ENCODE measurements around the gene MED9. TPM values are rescaled to one million over a fixed set of nuclear protein-coding genes. Genes with fewer than 3 reads are reported as not detected.

The MED9 gene
- total and polyA plus RNA-seq, 9 donors = 11.5 to 15.7 (median 13.8) TPM

- H3K9me3 ChIP-seq = no peaks in the 10 kb centered on the region
- no peak for DNase-seq
- no peak overlapping the region for H3K4me3 ChIP-seq
- no peak overlapping the region for H3K27ac ChIP-seq
- TF ChIP-seq CTCF (IDR thresholded peaks at IDR 0.05) (no peak), EP300 (IDR thresholded peaks at IDR 0.05) (no peak), POLR2A (IDR thresholded peaks at IDR 0.05) (no peak)
- no peaks in the 10 kb centered on the region for H3K4me1 ChIP-seq (ENCODE audit: insufficient read depth)
- no peaks in the 10 kb centered on the region for H3K27me3 ChIP-seq
- intact Hi-C loops (cut with DNase I) = loop anchor here in 1 of 4 donors (10.0 kb wide), 1 partner anchor 84 kb away; no protein-coding TSS in a partner anchor
- no peaks in the 10 kb centered on the region for H3K36me3 ChIP-seq
- 68 to 76% (median 69%) methylated on average over 5 of the region's 5 CpGs for WGBS, 3 donors
Measured at GRCh38 chr17:17468217-17469010, 8.4 kb upstream of the MED9 start.

DNA sequence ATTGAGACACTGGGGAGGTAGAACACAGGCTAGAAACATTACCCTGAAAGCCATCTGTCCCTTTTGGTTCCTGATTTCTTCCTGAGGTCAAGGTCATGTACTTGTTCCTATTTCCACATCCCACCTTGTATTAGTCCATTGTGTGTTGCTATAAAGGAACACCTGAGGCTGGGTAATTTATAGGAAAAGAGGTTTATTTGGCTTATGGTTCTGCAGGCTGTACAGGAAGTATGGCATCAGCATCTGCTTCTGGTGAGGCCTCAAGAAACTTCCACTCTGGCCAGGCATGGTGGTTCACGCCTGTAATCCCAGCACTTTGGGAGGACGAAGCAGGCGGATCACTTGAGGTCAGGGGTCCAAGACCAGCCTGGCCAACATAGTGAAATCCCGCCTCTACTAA is 7.4 kb upstream of the MED9 start:
- 87 to 94% (median 92%) methylated on average over 4 of the region's 4 CpGs for WGBS, 3 donors
- intact Hi-C loops (cut with DNase I) = loop anchor here in 1 of 4 donors (10.0 kb wide), 1 partner anchor 85 kb away; no protein-coding TSS in a partner anchor
- no peak overlapping the region for H3K27ac ChIP-seq
- H3K4me1 ChIP-seq (ENCODE audit: insufficient read depth) = no peaks in the 10 kb centered on the region
- no peak for DNase-seq
- H3K36me3 ChIP-seq = no peaks in the 10 kb centered on the region
- TF ChIP-seq CTCF (IDR thresholded peaks at IDR 0.05) (no peak), POLR2A (IDR thresholded peaks at IDR 0.05) (no peak), EP300 (IDR thresholded peaks at IDR 0.05) (no peak)
- H3K27me3 ChIP-seq = no peaks in the 10 kb centered on the region
- H3K4me3 ChIP-seq = no peak overlapping the region
- no peaks in the 10 kb centered on the region for H3K9me3 ChIP-seq

- no peak overlapping the region for H3K4me3 ChIP-seq
- H3K4me1 ChIP-seq (ENCODE audit: insufficient read depth) = no peaks in the 10 kb centered on the region
- intact Hi-C loops (cut with DNase I) = loop anchor here in 1 of 4 donors (10.0 kb wide), 1 partner anchor 85 kb away; no protein-coding TSS in a partner anchor
- H3K27ac ChIP-seq = no peak overlapping the region
- H3K9me3 ChIP-seq = no peaks in the 10 kb centered on the region
- no peaks in the 10 kb centered on the region for H3K36me3 ChIP-seq
- no peaks in the 10 kb centered on the region for H3K27me3 ChIP-seq
- 84 to 94% (median 89%) methylated on average over 3 of the region's 3 CpGs for WGBS, 3 donors
- TF ChIP-seq EP300 (IDR thresholded peaks at IDR 0.05) = no peak
- TF ChIP-seq CTCF (IDR thresholded peaks at IDR 0.05) = no peak
- no peak for DNase-seq
Measured at GRCh38 chr17:17469996-17470395, 6.8 kb upstream of the MED9 start.

GRCh38 chr17:17472333-17472920 is 4.4 kb upstream of the MED9 start:
- no peaks in the 10 kb centered on the region for H3K27me3 ChIP-seq
- H3K4me3 ChIP-seq = no peak overlapping the region
- TF ChIP-seq POLR2A (IDR thresholded peaks at IDR 0.05) = no peak
- H3K27ac ChIP-seq = no peak overlapping the region
- DNase-seq = no peak
- intact Hi-C loops (cut with DNase I) = no loop called here
- peaks cover 3% of the 10 kb centered on the region for H3K4me1 ChIP-seq (ENCODE audit: insufficient read depth)
- WGBS, 3 donors = 47 to 55% (median 49%) methylated on average over 8 of the region's 8 CpGs
- no peaks in the 10 kb centered on the region for H3K9me3 ChIP-seq
- H3K36me3 ChIP-seq = no peaks in the 10 kb centered on the region

DNA sequence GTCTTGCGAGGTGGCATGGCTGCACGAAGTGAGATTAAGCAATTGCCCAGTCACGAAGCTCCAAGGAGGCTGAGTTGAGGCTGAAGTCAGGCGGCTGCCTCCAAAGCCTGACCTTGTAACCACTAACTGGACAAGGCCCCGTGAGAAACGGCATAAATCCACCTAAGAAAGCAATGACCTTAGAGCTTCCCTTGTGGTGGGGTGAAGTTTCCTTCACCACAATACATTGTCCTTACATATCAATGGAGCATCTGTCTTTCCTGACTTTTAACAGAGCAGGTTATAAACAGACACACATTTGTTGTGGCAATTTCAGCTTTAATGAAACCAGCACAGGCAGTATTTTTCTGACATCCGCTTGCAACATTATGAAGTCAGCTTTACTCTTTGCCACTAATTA is 2.5 kb upstream of the MED9 start:
- H3K4me3 ChIP-seq = no peak overlapping the region
- H3K27me3 ChIP-seq = no peaks in the 10 kb centered on the region
- WGBS, 3 donors = 40 to 57% (median 45%) methylated on average over 7 of the region's 7 CpGs
- peaks cover 3% of the 10 kb centered on the region for H3K4me1 ChIP-seq (ENCODE audit: insufficient read depth)
- no peaks in the 10 kb centered on the region for H3K36me3 ChIP-seq
- no peak for DNase-seq
- TF ChIP-seq CTCF (IDR thresholded peaks at IDR 0.05) (no peak), POLR2A (IDR thresholded peaks at IDR 0.05) (no peak)
- intact Hi-C loops (cut with DNase I) = no loop called here
- H3K27ac ChIP-seq = no peak overlapping the region
- no peaks in the 10 kb centered on the region for H3K9me3 ChIP-seq
